Neuronal stem cell (in vitro differentiated cells): ENCODE results near the gene KDM4C.

Experiments used
- DNase-seq: peaks from one replicate; pipeline ENCODE4 v3.0.0-alpha.2; 2013; ENCODE audit warnings: low spot score
- H2AFZ ChIP-seq: one replicate; pipeline ENCODE4 v1.6.1; 2013; ENCODE audit warnings: mild to moderate bottlenecking, low read length, inconsistent platforms
- H2AK5ac ChIP-seq: 2 replicates; pipeline ENCODE4 v1.6.1; 2013; ENCODE audit warnings: low read depth, mild to moderate bottlenecking, inconsistent platforms, low read length, moderate library complexity, mixed read lengths
- H2BK120ac ChIP-seq: 2 replicates; pipeline ENCODE4 v1.6.1; 2013; ENCODE audit warnings: low read depth, mild to moderate bottlenecking, inconsistent platforms, low read length, moderate library complexity, mixed read lengths
- H2BK12ac ChIP-seq: one replicate; pipeline ENCODE4 v1.6.1; 2013; ENCODE audit warnings: low read length, inconsistent platforms
- H2BK15ac ChIP-seq: 2 replicates; pipeline ENCODE4 v1.6.1; 2013; ENCODE audit warnings: mild to moderate bottlenecking, low read length, inconsistent platforms, mixed read lengths
- H2BK5ac ChIP-seq: one replicate; pipeline ENCODE4 v1.6.1; 2013; ENCODE audit warnings: inconsistent platforms, mild to moderate bottlenecking, low read length, moderate library complexity
- H3K14ac ChIP-seq: one replicate; pipeline ENCODE4 v1.6.1; 2013; ENCODE audit warnings: low read length, inconsistent platforms
- H3K18ac ChIP-seq: 2 replicates; pipeline ENCODE4 v1.6.1; 2013; ENCODE audit warnings: low read length, inconsistent platforms
- H3K23ac ChIP-seq: 2 replicates; pipeline ENCODE4 v1.6.1; 2013; ENCODE audit warnings: low read depth, mild to moderate bottlenecking, mixed read lengths, low read length, inconsistent platforms; ENCODE audit not compliant: poor library complexity
- H3K27ac ChIP-seq: replicated peaks from 3 replicates; pipeline ENCODE4 v1.5.1; 2013; ENCODE audit warnings: low read length, inconsistent platforms
- H3K27me3 ChIP-seq, 3 experiments: 2 replicates each; pipeline ENCODE4 v1.6.1; 2013; ENCODE audit warnings: low read length in 3 of 3, mild to moderate bottlenecking in 2 of 3, inconsistent platforms in 1 of 3, low read depth in 1 of 3, mixed read lengths in 1 of 3, moderate library complexity in 1 of 3; ENCODE audit not compliant: control insufficient read depth in 3 of 3, insufficient read depth in 3 of 3
- H3K36me3 ChIP-seq, 2 donors: replicated peaks in 1 of 2; 2 replicates each; pipeline ENCODE4 v1.6.1; 2013; ENCODE audit warnings: low read length in 2 of 2; ENCODE audit not compliant: control insufficient read depth in 2 of 2, insufficient read depth in 2 of 2
- H3K4ac ChIP-seq: 2 replicates; pipeline ENCODE4 v1.6.1; 2013; ENCODE audit warnings: inconsistent platforms, mild to moderate bottlenecking, low read length, moderate library complexity
- H3K4me1 ChIP-seq, 2 donors: 1 replicate in 1 of 2; 2 replicates in 1 of 2; pipeline ENCODE4 v1.6.1; 2013; ENCODE audit warnings: low read length in 2 of 2, low read depth in 1 of 2; ENCODE audit not compliant: control insufficient read depth in 2 of 2, insufficient read depth in 1 of 2
- H3K4me2 ChIP-seq: one replicate; pipeline ENCODE4 v1.6.1; 2013; ENCODE audit warnings: mild to moderate bottlenecking, low read length, inconsistent platforms; ENCODE audit not compliant: insufficient read depth, poor library complexity, severe bottlenecking
- H3K4me3 ChIP-seq, 2 donors: 2 replicates each; pipeline ENCODE4 v1.5.1; 2013; ENCODE audit warnings: low read length in 2 of 2, mild to moderate bottlenecking in 2 of 2, inconsistent platforms in 1 of 2, moderate library complexity in 1 of 2
- H3K79me1 ChIP-seq: one replicate; pipeline ENCODE4 v1.6.1; 2013; ENCODE audit warnings: low read depth, mild to moderate bottlenecking, inconsistent platforms, low read length, moderate library complexity
- H3K9ac ChIP-seq: one replicate; pipeline ENCODE4 v1.6.1; 2013; ENCODE audit warnings: mild to moderate bottlenecking, low read depth, low read length, inconsistent platforms; ENCODE audit not compliant: poor library complexity
- H3K9me3 ChIP-seq, 2 donors: replicated peaks in 1 of 2; 2 replicates each; pipeline versions ENCODE3 to v1.6.1; 2013; ENCODE audit warnings: low read length in 2 of 2, mild to moderate bottlenecking in 2 of 2, inconsistent platforms in 1 of 2, low read depth in 1 of 2, mixed read lengths in 1 of 2, moderate library complexity in 1 of 2; ENCODE audit not compliant: control insufficient read depth in 2 of 2, insufficient read depth in 1 of 2
- H4K8ac ChIP-seq: one replicate; pipeline ENCODE4 v1.6.1; 2013; ENCODE audit warnings: low read depth, mild to moderate bottlenecking, inconsistent platforms, low read length, moderate library complexity
- H4K91ac ChIP-seq: one replicate; pipeline ENCODE4 v1.6.1; 2013; ENCODE audit warnings: low read length, low read depth, mild to moderate bottlenecking, inconsistent platforms; ENCODE audit not compliant: poor library complexity
- WGBS, 2 donors: extraction: QIAGEN DNeasy Blood & Tissue Kit; methylation state at CpG; one replicate each; pipeline ENCODE4 v1.1.7; 2013; ENCODE audit warnings: missing lambda C conversion rate in 2 of 2, mixed read lengths in 1 of 2; ENCODE audit not compliant: insufficient read length in 2 of 2, insufficient replicate concordance in 1 of 2; ENCODE audit errors: extremely low coverage in 2 of 2; 5-methylcytosine and 5-hydroxymethylcytosine counted together

Gene KDM4C

DNA sequence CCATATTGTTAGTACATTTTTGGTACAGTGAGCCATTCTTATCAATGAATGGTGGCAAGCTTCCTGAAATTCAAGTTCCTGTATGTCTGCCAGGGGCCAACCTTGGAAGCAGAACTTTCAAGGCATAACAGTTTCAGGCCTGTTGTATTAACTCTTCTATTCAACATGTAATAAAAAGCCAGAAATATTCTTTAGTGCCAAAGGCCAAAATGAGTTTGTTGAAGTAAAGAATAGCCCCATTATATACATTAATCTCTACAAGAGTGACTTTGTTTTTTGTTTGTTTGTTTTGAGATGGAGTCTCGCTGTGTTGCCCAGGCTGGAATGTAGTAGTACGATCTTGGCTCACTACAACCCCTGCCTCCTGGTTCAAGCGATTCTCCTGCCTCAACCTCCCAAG lies 321.3 kb downstream of the KDM4C start:
- Histone ChIP-seq H2AK5ac (no peak overlapping the region), H2BK5ac (no peak overlapping the region), H3K4me3 (no peak overlapping the region), H3K14ac (no peak overlapping the region), H3K4me1 (peaks cover 0 to 1% of the 10 kb centered on the region in 2 donors), H2BK15ac (no peak overlapping the region), H3K4me2 (no peak overlapping the region), H2AFZ (no peak overlapping the region), H3K23ac (no peak overlapping the region), H3K9me3 (no peaks in the 10 kb centered on the region), H4K91ac (no peak overlapping the region), H3K27me3 (no peaks in the 10 kb centered on the region), H2BK12ac (no peak overlapping the region), H4K8ac (no peak overlapping the region), H3K4ac (no peak overlapping the region), H3K27ac (no peak overlapping the region), H3K9ac (no peak overlapping the region), H3K79me1 (no peaks in the 10 kb centered on the region), H2BK120ac (no peak overlapping the region), H3K36me3 (no peaks in the 10 kb centered on the region), H3K18ac (no peak overlapping the region)
- DNase-seq = no peak
- WGBS, 2 donors = no CpG with 5 or more reads among the region's 3 CpGs

DNA sequence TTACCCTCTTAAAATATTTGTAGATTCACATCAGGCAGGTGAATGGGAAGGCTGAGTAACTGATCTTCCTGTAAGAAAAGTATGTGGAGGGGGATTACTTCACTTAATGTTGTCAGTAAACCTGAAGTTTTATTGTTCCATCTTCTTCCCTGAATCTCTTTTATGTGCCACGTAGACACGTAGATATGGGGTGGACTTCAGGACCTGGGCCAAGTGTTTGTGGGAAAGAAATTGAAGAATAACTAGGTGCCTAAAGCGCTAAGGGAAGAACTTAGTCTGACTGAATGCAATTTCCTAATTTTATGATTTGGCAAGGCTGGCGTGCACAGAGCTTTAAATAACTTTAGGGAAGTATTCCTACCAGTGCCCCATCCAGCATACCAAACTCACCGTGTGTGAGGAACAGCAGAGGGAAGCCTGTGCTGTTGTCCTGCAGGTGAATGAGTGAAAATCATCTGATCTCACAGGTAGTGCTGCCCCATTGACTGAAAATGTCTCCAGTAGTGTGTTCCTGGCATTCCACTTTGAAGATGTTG lies 323.4 kb downstream of the KDM4C start:
- Histone ChIP-seq H2AK5ac (no peak overlapping the region), H3K9ac (no peak overlapping the region), H3K4me2 (no peak overlapping the region), H2AFZ (no peak overlapping the region), H3K36me3 (no peaks in the 10 kb centered on the region), H4K91ac (no peak overlapping the region), H2BK120ac (no peak overlapping the region), H3K9me3 (no peaks in the 10 kb centered on the region), H3K18ac (no peak overlapping the region), H3K4me1 (peaks cover 0 to 1% of the 10 kb centered on the region in 2 donors), H3K4me3 (no peak overlapping the region), H2BK15ac (no peak overlapping the region), H3K27me3 (no peaks in the 10 kb centered on the region), H3K14ac (no peak overlapping the region), H2BK12ac (no peak overlapping the region), H4K8ac (no peak overlapping the region), H3K79me1 (no peaks in the 10 kb centered on the region), H3K27ac (no peak overlapping the region), H3K4ac (no peak overlapping the region), H3K23ac (no peak overlapping the region), H2BK5ac (no peak overlapping the region)
- WGBS, 2 donors = no CpG with 5 or more reads among the region's 5 CpGs
- no peak for DNase-seq

DNA sequence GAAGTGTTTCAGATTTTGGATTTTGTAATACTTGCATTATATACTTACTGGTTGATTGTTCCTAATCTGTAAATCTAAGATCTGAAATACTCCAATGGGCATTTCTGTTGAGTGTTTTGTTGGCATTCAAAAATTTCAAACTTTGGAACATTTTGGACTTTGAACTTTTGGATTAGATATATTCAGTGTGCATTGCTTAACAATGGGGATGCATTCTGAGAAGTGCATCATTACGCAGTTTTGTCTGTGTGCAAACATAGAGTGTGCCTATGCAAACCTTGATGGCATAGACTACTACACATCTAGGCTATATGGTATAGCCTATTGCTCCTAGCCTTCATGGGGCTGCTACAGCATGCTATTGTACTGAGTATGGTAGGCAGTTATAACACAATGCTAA lies 325.4 kb downstream of the KDM4C start:
- Histone ChIP-seq H3K79me1 (no peaks in the 10 kb centered on the region), H4K91ac (no peak overlapping the region), H3K23ac (no peak overlapping the region), H3K4me3 (no peak overlapping the region), H2AFZ (no peak overlapping the region), H2BK120ac (no peak overlapping the region), H3K4ac (no peak overlapping the region), H3K9ac (no peak overlapping the region), H3K36me3 (no peaks in the 10 kb centered on the region), H3K27ac (no peak overlapping the region), H2BK15ac (no peak overlapping the region), H3K27me3 (no peaks in the 10 kb centered on the region), H3K18ac (no peak overlapping the region), H3K14ac (no peak overlapping the region), H3K9me3 (no peaks in the 10 kb centered on the region), H2BK12ac (no peak overlapping the region), H4K8ac (no peak overlapping the region), H2AK5ac (no peak overlapping the region), H3K4me2 (no peak overlapping the region), H2BK5ac (no peak overlapping the region), H3K4me1 (peaks cover 0 to 1% of the 10 kb centered on the region in 2 donors)
- no peak for DNase-seq
- WGBS, 2 donors = no CpG with 5 or more reads among the region's 1 CpG

DNA sequence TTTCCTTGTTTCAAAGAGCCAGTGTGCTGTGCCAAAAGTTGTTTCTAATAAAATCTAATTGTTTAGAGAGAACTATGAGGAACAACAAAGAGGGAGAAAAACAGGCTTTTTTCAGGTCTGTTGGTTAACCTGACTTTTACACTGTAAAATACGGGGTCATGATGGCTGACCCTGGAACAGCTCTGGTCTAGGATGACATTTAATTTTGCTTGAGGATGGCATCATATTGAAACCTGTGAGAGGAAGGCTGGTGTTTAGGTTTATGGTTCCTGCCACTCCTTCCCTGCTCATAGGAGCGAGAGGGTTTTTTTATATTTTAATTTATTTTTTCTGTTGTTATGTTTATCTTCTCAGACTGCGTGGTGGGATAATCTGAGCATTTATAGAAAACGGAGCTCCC lies 327.6 kb downstream of the KDM4C start:
- Histone ChIP-seq H2BK120ac (no peak overlapping the region), H3K27ac (no peak overlapping the region), H3K14ac (no peak overlapping the region), H2AK5ac (no peak overlapping the region), H3K4me3 (no peak overlapping the region), H3K9me3 (no peaks in the 10 kb centered on the region), H3K23ac (no peak overlapping the region), H2AFZ (no peak overlapping the region), H2BK5ac (no peak overlapping the region), H3K27me3 (no peaks in the 10 kb centered on the region), H3K36me3 (no peaks in the 10 kb centered on the region), H3K4me2 (no peak overlapping the region), H4K91ac (no peak overlapping the region), H3K9ac (no peak overlapping the region), H3K79me1 (no peaks in the 10 kb centered on the region), H4K8ac (no peak overlapping the region), H3K4me1 (peaks cover 3 to 15% of the 10 kb centered on the region in 2 donors), H2BK12ac (no peak overlapping the region), H3K18ac (no peak overlapping the region), H3K4ac (no peak overlapping the region), H2BK15ac (no peak overlapping the region)
- no CpG with 5 or more reads among the region's 4 CpGs for WGBS, 2 donors
- DNase-seq = no peak
